HCT116 (cell line): ENCODE results near the gene TIMM17B.

Experiments used
- CTCF ChIP-seq, 3 experiments: fragments of 200-600 bp in 1 of 3; sonication (generic) in 1 of 3; IDR thresholded peaks in 2 of 3; conservative IDR thresholded peaks in 1 of 3; 2 replicates each; pipeline ENCODE4 v1.5.1; 2012 to 2017; ENCODE audit warnings: low read depth in 2 of 3, low read length in 2 of 3, antibody characterized with exemption in 1 of 3, borderline replicate concordance in 1 of 3, control low read depth in 1 of 3, mild to moderate bottlenecking in 1 of 3, mixed read lengths in 1 of 3, mixed run types in 1 of 3, moderate library complexity in 1 of 3; ENCODE audit not compliant: insufficient read depth in 1 of 3
- EZH2phosphoT487 ChIP-seq: fragments of 200-600 bp; IDR thresholded peaks from 2 replicates; pipeline ENCODE4 v1.6.1; 2018; ENCODE audit warnings: antibody characterized with exemption, borderline replicate concordance
- POLR2A ChIP-seq: IDR thresholded peaks from 2 replicates; pipeline ENCODE4 v1.7.0; 2011; ENCODE audit warnings: borderline replicate concordance; ENCODE audit not compliant: insufficient read depth, insufficient read length; ENCODE audit errors: extremely low read depth
- REST ChIP-seq: IDR thresholded peaks from 2 replicates; pipeline ENCODE4 v1.6.1; 2012; ENCODE audit warnings: low read depth
- SIN3A ChIP-seq: IDR thresholded peaks from 2 replicates; pipeline ENCODE4 v1.6.1; 2012; ENCODE audit warnings: low read depth

GRCh38 chrX:48904180-48904579 lies 6.6 kb upstream of the TIMM17B start:
- TF ChIP-seq CTCF (IDR thresholded peaks at IDR 0.05 in 2 of 3, conservative IDR thresholded peaks at IDR 0.05 in 1 of 3; ENCODE audit: borderline replicate concordance in 1 of 3, insufficient read depth in 1 of 3, low read depth in 2 of 3, low read length in 2 of 3) (no peak), POLR2A (no peak), SIN3A (no peak), REST (no peak), EZH2phosphoT487 (no peak)
